ENCODE measurements around the gene FOXP1.

Gene FOXP1

GRCh38 chr3:70919661-70920060, 663.9 kb downstream of the FOXP1 start:
- no CpG with 5 or more reads among the region's 3 CpGs for WGBS (ENCODE audit: extremely low coverage, insufficient coverage, insufficient read length)
- no peak overlapping the region for H4K12ac ChIP-seq (ENCODE audit: low read depth, low read length)

GRCh38 chr3:70919091-70919490, 664.4 kb downstream of the FOXP1 start:
- Histone ChIP-seq H3K18ac (ENCODE audit: low read length) (no peak overlapping the region), H3K23ac (ENCODE audit: low read length) (no peak overlapping the region), H3K4me2 (ENCODE audit: low read length) (no peak overlapping the region), H4K91ac (ENCODE audit: low read depth, low read length) (no peak overlapping the region), H3K4ac (ENCODE audit: low read depth, low read length) (no peak overlapping the region), H3K9me3 (ENCODE audit: insufficient read depth, low read depth, low read length) (no peaks in the 10 kb centered on the region), H3K9ac (ENCODE audit: low read length) (no peak overlapping the region), H3K79me1 (ENCODE audit: low read length) (no peaks in the 10 kb centered on the region), H2BK5ac (ENCODE audit: low read depth, low read length, poor library complexity) (no peak overlapping the region), H2AK5ac (ENCODE audit: low read length) (no peak overlapping the region), H3K4me3 (ENCODE audit: low read depth, low read length) (no peak overlapping the region), H3K4me1 (ENCODE audit: control insufficient read depth in 1 of 2, insufficient read depth in 2 of 2, low read length in 2 of 2) (no peaks in the 10 kb centered on the region), H2BK12ac (ENCODE audit: low read length) (no peak overlapping the region), H3K79me2 (ENCODE audit: control insufficient read depth, insufficient read depth, low read length, poor library complexity) (no peaks in the 10 kb centered on the region), H4K12ac (ENCODE audit: low read depth, low read length) (no peak overlapping the region), H3K27me3 (ENCODE audit: insufficient read depth, low read length) (no peaks in the 10 kb centered on the region), H4K8ac (ENCODE audit: low read depth, low read length) (no peak overlapping the region), H2AFZ (ENCODE audit: insufficient read depth, low read length, poor library complexity) (no peak overlapping the region), H3K14ac (ENCODE audit: low read length) (no peak overlapping the region), H3K27ac (ENCODE audit: low read depth, low read length) (no peak overlapping the region), H2BK120ac (ENCODE audit: insufficient read depth, low read length, poor library complexity) (no peak overlapping the region), H3K36me3 (ENCODE audit: control insufficient read depth in 1 of 2, insufficient read depth in 2 of 2, low read length in 2 of 2) (no peaks in the 10 kb centered on the region)
- no CpG with 5 or more reads among the region's 7 CpGs for WGBS (ENCODE audit: extremely low coverage, insufficient coverage, insufficient read length)
- DNase-seq, result no peak

More at GRCh38 chr3:70919661-70920060, 663.9 kb downstream of the FOXP1 start:
- Histone ChIP-seq H2AFZ (ENCODE audit: insufficient read depth, low read length, poor library complexity) (no peak overlapping the region), H3K36me3 (ENCODE audit: control insufficient read depth in 1 of 2, insufficient read depth in 2 of 2, low read length in 2 of 2) (no peaks in the 10 kb centered on the region), H3K79me2 (ENCODE audit: control insufficient read depth, insufficient read depth, low read length, poor library complexity) (no peaks in the 10 kb centered on the region), H3K4ac (ENCODE audit: low read depth, low read length) (no peak overlapping the region), H2BK12ac (ENCODE audit: low read length) (no peak overlapping the region), H3K9me3 (ENCODE audit: insufficient read depth, low read depth, low read length) (no peaks in the 10 kb centered on the region), H3K23ac (ENCODE audit: low read length) (no peak overlapping the region), H3K79me1 (ENCODE audit: low read length) (no peaks in the 10 kb centered on the region), H3K4me3 (ENCODE audit: low read depth, low read length) (no peak overlapping the region), H3K27ac (ENCODE audit: low read depth, low read length) (no peak overlapping the region), H3K14ac (ENCODE audit: low read length) (no peak overlapping the region), H4K91ac (ENCODE audit: low read depth, low read length) (no peak overlapping the region), H2BK5ac (ENCODE audit: low read depth, low read length, poor library complexity) (no peak overlapping the region), H2AK5ac (ENCODE audit: low read length) (no peak overlapping the region), H3K18ac (ENCODE audit: low read length) (no peak overlapping the region), H4K8ac (ENCODE audit: low read depth, low read length) (no peak overlapping the region), H3K4me1 (ENCODE audit: control insufficient read depth in 1 of 2, insufficient read depth in 2 of 2, low read length in 2 of 2) (no peaks in the 10 kb centered on the region), H3K27me3 (ENCODE audit: insufficient read depth, low read length) (no peaks in the 10 kb centered on the region), H2BK120ac (ENCODE audit: insufficient read depth, low read length, poor library complexity) (no peak overlapping the region), H3K4me2 (ENCODE audit: low read length) (no peak overlapping the region), H3K9ac (ENCODE audit: low read length) (no peak overlapping the region)
- DNase-seq, result no peak

- Histone ChIP-seq H3K9ac (ENCODE audit: low read length) (no peak overlapping the region), H2AFZ (ENCODE audit: insufficient read depth, low read length, poor library complexity) (no peak overlapping the region), H3K4me2 (ENCODE audit: low read length) (no peak overlapping the region), H2BK12ac (ENCODE audit: low read length) (no peak overlapping the region), H3K79me1 (ENCODE audit: low read length) (no peaks in the 10 kb centered on the region), H2BK5ac (ENCODE audit: low read depth, low read length, poor library complexity) (no peak overlapping the region), H2BK120ac (ENCODE audit: insufficient read depth, low read length, poor library complexity) (no peak overlapping the region), H3K4ac (ENCODE audit: low read depth, low read length) (no peak overlapping the region), H3K18ac (ENCODE audit: low read length) (no peak overlapping the region), H3K27ac (ENCODE audit: low read depth, low read length) (no peak overlapping the region), H4K91ac (ENCODE audit: low read depth, low read length) (no peak overlapping the region), H4K8ac (ENCODE audit: low read depth, low read length) (no peak overlapping the region), H3K79me2 (ENCODE audit: control insufficient read depth, insufficient read depth, low read length, poor library complexity) (no peaks in the 10 kb centered on the region), H4K12ac (ENCODE audit: low read depth, low read length) (no peak overlapping the region), H2AK5ac (ENCODE audit: low read length) (no peak overlapping the region), H3K4me3 (ENCODE audit: low read depth, low read length) (no peak overlapping the region), H3K36me3 (ENCODE audit: control insufficient read depth in 1 of 2, insufficient read depth in 2 of 2, low read length in 2 of 2) (no peaks in the 10 kb centered on the region), H3K9me3 (ENCODE audit: insufficient read depth, low read depth, low read length) (no peaks in the 10 kb centered on the region), H3K4me1 (ENCODE audit: control insufficient read depth in 1 of 2, insufficient read depth in 2 of 2, low read length in 2 of 2) (no peaks in the 10 kb centered on the region), H3K27me3 (ENCODE audit: insufficient read depth, low read length) (no peaks in the 10 kb centered on the region), H3K23ac (ENCODE audit: low read length) (no peak overlapping the region), H3K14ac (ENCODE audit: low read length) (no peak overlapping the region)
- no peak for DNase-seq
- no CpG with 5 or more reads among the region's 4 CpGs for WGBS (ENCODE audit: extremely low coverage, insufficient coverage, insufficient read length)
Observed at GRCh38 chr3:70916375-70917055, 667.0 kb downstream of the FOXP1 start.

GRCh38 chr3:70914862-70915261, 668.7 kb downstream of the FOXP1 start:
- H3K14ac ChIP-seq (ENCODE audit: low read length), result no peak overlapping the region
- H3K9ac ChIP-seq (ENCODE audit: low read length), result no peak overlapping the region
- no peak overlapping the region for H2BK120ac ChIP-seq (ENCODE audit: insufficient read depth, low read length, poor library complexity)
- H4K12ac ChIP-seq (ENCODE audit: low read depth, low read length), result no peak overlapping the region
- no peak overlapping the region for H4K91ac ChIP-seq (ENCODE audit: low read depth, low read length)
- no peak overlapping the region for H3K23ac ChIP-seq (ENCODE audit: low read length)
- no peak overlapping the region for H2AK5ac ChIP-seq (ENCODE audit: low read length)
- H3K4ac ChIP-seq (ENCODE audit: low read depth, low read length), result no peak overlapping the region
- no peak overlapping the region for H2BK5ac ChIP-seq (ENCODE audit: low read depth, low read length, poor library complexity)
- no peaks in the 10 kb centered on the region for H3K79me2 ChIP-seq (ENCODE audit: control insufficient read depth, insufficient read depth, low read length, poor library complexity)
- H3K4me3 ChIP-seq (ENCODE audit: low read depth, low read length), result no peak overlapping the region
- no peak overlapping the region for H3K4me2 ChIP-seq (ENCODE audit: low read length)
- no peak for DNase-seq
- H3K79me1 ChIP-seq (ENCODE audit: low read length), result no peaks in the 10 kb centered on the region
- H3K27ac ChIP-seq (ENCODE audit: low read depth, low read length), result no peak overlapping the region
- H4K8ac ChIP-seq (ENCODE audit: low read depth, low read length), result no peak overlapping the region
- H3K9me3 ChIP-seq (ENCODE audit: insufficient read depth, low read depth, low read length), result no peaks in the 10 kb centered on the region
- no peak overlapping the region for H2BK12ac ChIP-seq (ENCODE audit: low read length)
- no peaks in the 10 kb centered on the region for H3K4me1 ChIP-seq (ENCODE audit: control insufficient read depth in 1 of 2, insufficient read depth in 2 of 2, low read length in 2 of 2)
- no peak overlapping the region for H2AFZ ChIP-seq (ENCODE audit: insufficient read depth, low read length, poor library complexity)
- no peaks in the 10 kb centered on the region for H3K36me3 ChIP-seq (ENCODE audit: control insufficient read depth in 1 of 2, insufficient read depth in 2 of 2, low read length in 2 of 2)
- no peaks in the 10 kb centered on the region for H3K27me3 ChIP-seq (ENCODE audit: insufficient read depth, low read length)
- H3K18ac ChIP-seq (ENCODE audit: low read length), result no peak overlapping the region
- WGBS (ENCODE audit: extremely low coverage, insufficient coverage, insufficient read length), result no CpG with 5 or more reads among the region's 1 CpG

Data from trophoblast cell (in vitro differentiated cells and primary cell).